Stimulated activated CD4-positive, alpha-beta T cell treated with anti-CD3 and anti-CD28 coated beads, Interleukin-15, amount 100 ng/mL, for 1 hour (primary cell): ENCODE data around the gene MYO1E.
"Not testable (repeated sequence)": the region's sequence is repeated elsewhere in the genome, so short reads cannot be mapped to it uniquely, and the experiment has no call there.

Source experiments
- DNase-seq, 2 donors: peaks; one replicate each; pipeline ENCODE4 v3.0.0-alpha.2; 2020; ENCODE audit warnings: low read depth in 1 of 2, low spot score in 1 of 2

The MYO1E gene

GRCh38 chr15:59172289-59172901 lies 200.3 kb downstream of the MYO1E start:
- DNase-seq: no peak

DNA sequence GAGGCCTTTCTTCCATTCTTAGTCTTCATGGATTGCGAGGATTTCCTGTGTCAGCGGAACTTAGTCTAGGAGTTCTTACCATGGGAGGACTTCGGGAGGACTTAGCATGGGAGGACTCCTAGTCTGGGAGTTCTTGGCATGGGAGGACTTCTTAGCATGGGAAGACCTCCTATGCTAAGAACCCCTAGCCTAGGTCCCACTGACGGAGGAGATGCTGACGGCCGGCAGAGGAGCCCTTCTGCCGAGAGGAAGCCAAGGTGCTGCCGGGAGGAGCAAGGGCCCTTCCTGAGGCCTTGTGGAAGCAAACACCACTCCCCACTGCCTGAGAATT lies 201.6 kb downstream of the MYO1E start:
- DNase-seq: no peak

DNA sequence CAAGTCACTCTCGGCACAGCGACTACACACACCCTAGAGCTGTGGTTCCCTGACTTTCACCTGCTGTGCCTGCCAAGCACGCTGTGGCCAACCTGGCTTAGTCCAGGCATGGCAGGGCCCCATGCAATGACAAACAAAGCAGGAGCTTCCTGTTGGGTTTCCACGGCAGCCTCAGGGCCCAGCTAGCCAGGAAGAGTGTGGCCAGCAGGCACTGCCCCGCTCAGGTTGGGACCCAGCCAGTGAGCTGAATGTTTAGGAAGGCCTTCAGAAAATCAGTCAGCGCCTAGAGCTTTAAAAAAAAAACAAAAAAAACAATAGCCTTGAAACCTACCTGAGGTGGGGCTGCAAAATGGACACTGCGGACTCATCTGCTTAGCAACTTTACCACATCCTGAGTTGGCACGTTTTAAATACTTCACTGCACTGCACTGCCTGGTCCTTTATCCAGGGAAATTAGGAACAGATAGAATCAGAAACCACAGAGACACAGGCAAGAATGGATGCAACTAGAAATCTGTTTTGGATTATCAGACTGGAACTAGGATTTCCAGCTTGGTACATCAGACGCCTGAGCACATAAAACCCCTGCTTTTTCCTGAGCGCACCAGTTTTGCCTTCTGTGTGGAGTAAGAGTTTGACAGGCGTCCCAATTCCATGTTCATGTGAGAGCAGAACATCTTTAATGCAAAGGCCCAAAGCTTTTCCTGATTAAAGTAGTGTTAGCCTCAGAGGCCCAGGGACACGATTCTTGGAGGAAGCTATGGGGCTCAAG lies 202.2 kb downstream of the MYO1E start:
- no peak for DNase-seq

- DNase-seq: no peak
These were observed 203.4 kb downstream of the MYO1E start for GRCh38 chr15:59169251-59169708.

DNA sequence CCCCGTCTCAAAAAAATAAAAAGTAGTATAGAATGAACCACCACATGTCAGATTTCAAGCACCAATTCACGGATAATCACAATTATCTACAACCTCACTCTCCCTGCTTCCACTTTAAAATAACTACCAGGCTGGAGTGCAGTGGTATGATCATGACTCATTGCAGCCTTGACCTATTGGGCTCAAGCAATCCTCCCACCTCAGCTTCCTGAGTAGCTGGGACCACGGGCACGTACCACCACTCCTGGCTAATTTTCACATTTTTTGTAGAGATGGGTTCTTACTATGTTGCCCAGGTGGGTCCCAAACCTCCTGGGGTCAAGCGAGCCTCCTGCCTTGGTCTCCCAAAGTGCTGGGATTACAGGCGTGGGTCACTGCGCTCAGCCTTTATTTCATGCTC lies 204.1 kb downstream of the MYO1E start:
- DNase-seq: no peak

- DNase-seq: no peak
These were observed 205.9 kb downstream of the MYO1E start for GRCh38 chr15:59166601-59167265.

GRCh38 chr15:59166166-59166565 lies 206.5 kb downstream of the MYO1E start:
- no peak for DNase-seq

DNA sequence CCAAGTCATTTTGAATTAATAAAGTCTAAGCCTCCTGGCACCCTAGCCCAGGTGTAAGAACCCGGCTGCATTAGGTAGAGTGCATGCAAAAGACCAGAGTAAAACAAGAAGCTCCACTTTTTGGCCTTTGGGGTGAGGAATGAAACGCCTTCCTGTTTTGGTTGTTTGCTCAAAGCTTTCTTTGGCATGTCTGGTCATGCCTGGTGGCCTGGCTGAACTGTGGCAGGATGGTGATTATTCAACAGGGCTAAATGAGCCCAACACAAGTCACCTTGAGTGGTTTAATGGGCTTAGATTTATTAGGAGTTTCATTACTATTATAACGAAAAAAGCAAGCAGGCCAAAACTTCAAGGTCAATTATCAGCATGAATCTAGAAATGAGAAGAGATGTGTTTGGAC lies 206.9 kb downstream of the MYO1E start:
- no peak for DNase-seq

- DNase-seq: not testable (repeated sequence)
These were observed 210.6 kb downstream of the MYO1E start for GRCh38 chr15:59162080-59162479.

DNA sequence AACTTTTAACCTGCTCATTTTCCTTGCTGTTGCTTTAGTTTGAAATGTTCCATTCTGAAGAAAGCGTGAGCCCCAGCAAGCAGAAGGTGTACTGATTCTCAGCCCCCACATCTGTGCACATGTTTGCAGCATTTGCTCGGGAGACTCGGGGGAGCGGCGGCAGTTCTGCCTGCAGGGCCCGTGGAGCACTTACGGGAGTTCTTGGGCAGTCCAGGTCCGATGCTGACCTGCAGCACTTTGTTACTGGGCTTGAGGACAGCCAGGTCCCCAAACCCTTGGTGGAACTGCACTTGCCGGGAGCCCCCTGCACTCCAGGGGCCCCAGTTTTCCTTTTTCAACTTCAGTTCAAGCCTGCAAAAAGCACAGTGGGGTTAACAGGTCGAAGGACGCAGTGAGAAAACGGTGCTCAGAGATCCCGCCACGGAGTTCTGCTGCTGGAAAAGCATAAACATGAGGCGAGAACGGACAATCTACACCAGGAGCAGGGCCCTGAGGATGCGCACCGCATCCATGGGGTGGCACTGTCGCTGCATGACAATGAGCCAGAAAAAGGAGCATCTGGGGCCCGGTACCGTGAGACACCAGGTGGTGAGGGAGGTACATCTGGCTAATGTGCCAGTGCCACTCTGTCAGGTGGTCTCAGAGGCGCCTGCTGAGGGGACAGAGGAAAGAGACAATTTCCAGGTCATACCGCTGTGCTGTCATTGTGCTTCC lies 211.6 kb downstream of the MYO1E start:
- no peak for DNase-seq

DNA sequence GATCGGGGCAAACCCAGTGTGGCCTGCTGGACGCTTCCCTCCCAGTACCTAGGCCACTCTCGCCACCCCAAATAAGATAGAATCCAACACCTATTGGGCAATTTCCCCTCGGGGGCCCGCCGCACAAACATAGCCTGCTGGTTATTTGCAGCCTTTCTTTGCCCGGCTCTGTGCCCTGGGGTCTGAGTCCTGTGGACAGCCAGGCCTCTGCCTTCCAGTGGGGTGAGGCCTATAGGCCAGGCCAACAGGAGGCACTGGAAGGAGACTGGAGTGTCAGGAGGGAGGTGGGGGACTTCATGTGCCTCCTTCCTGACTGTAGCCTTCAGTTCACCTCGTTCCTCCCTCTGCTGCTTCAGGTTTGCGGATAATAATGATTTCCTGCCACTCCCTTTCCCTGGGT lies 213.5 kb downstream of the MYO1E start:
- no peak for DNase-seq

DNA sequence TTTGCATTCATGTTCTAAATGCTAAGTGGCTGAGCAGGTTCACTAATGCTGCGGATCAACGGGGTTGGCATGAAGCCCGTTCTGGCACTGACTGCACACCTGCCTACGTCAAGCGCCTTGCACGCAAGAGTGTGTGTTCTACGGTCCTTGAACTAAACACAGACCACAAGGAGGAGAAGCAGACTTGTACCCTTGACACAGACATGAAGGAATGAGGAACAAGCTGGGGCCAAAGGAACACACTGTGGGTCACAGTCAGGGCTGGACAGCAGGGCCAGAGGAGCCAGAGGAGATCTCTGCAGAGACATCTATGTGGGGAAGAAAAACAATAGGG lies 214.0 kb downstream of the MYO1E start:
- DNase-seq: no peak

DNA sequence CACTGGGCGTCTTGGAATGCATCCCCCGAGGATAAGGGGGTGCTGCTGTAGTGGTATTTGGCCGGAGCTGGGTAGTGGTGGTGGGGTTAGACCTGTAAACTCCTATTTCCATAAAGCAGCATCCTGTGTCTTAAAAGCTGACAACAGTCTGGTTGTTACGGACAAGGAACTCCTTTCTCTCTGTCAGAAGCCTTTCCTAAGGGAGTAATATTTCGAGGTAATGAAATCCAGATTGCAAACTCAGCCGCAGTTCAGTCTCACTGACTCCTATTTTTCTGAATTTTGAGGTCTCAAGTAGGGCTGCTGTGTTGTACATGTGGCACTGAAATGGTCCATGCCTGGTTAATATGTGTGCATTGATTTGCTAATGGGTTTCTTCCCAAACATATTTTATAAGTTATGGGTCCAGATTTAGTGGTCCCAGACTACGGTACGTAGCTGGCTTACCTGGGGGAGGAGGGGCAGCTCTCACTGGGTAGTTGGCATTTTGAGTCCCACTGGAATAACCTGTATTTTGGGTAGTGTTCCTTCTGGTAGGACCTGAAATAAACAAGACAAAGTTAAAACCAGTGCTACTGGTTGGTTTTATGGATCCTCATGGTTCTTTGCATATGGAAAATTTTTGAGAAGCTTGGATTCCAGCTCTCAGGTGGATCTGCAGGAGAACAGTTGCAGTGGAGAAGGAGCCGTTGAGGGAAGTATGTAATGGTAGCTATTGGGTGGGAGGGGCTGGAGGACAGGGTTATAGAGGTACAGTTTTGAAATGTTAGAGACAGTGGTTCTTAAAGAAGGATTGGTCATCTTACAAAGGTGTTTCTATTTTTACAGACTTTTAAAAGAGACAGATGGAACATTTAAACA lies 214.6 kb downstream of the MYO1E start:
- DNase-seq: no peak

GRCh38 chr15:59157396-59157795 lies 215.3 kb downstream of the MYO1E start:
- no peak for DNase-seq

DNA sequence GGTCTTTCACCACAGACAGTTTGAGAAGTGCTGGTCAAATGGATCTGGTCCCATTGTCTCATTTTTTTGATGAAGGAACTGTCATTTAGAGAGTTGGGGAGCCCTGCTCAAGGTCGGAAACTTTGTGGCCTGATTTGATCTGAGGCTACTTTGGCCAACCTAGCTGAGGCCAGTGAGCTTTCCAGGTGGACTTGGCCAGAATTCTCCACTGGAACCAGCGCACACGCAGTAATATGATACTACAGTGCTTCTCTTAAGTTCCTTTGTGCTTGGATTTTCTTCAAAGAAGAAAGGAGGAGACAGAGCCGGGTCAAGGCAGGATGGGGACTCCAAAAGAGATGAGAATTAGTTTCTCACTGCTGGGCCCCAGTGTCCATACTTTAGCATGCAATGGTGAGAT lies 217.2 kb downstream of the MYO1E start:
- no peak for DNase-seq

- DNase-seq: no peak
These were observed 218.4 kb downstream of the MYO1E start for GRCh38 chr15:59154243-59154642.

- DNase-seq: no peak
These were observed 219.2 kb downstream of the MYO1E start for GRCh38 chr15:59153466-59153865.

DNA sequence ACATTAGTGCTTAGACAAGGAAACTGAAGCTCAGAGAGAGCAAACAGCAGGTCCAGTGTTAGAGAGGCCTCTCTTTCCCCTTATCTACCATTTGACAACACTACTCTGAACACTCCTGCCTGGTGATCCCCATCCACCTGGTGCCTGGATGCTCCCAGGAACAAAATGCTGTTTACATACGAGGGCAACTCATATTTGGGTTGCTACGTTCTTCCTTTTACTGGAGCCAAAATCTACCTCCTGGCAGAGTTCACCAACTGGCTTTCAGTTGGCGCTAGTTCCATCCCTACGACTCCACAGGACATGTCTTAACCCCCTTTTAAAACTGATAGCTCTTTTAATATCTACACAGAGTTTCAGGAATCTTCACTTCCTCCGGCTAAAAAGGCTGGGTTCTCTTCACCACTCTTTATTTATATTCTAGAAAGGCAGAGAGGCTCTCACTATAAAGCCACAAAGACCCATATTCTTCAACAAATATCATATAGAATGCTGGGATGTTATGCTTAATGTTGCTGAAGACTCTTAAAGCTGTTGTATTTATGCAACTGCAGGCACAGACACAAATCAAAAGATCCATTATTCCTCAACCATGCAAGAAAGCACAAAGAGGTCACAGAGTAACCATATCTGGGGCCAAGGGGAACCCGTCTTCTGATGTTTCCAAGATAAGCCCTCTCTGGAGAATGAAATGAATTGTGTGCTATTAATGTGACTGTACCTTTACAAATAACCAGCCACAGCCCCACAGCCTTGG lies 219.8 kb downstream of the MYO1E start:
- DNase-seq: no peak

GRCh38 chr15:59150185-59150584 lies 222.5 kb downstream of the MYO1E start:
- DNase-seq: no peak

- DNase-seq: no peak
These were observed 224.4 kb downstream of the MYO1E start for GRCh38 chr15:59148153-59148833.
